Pulmonary artery endothelial cell (primary cell): ENCODE results near the gene CDH23. TPM values are rescaled to one million over a fixed set of nuclear protein-coding genes. Genes with fewer than 3 reads are reported as not detected.

ENCODE experiments used
- DNase-seq: peaks from one replicate; pipeline ENCODE4 v3.0.0-alpha.2; 2011; ENCODE audit warnings: low read depth, low spot score
- total RNA-seq: library from RNA; depleted of rRNA; stranded (reverse); fragments of >200 nt; gene quantifications from 2 replicates; pipeline ENCODE4 v1.2.3, GENCODE V29; 2014

Gene CDH23
- total RNA-seq, 1 donor from 2014 or later, result 0.07 TPM

DNA sequence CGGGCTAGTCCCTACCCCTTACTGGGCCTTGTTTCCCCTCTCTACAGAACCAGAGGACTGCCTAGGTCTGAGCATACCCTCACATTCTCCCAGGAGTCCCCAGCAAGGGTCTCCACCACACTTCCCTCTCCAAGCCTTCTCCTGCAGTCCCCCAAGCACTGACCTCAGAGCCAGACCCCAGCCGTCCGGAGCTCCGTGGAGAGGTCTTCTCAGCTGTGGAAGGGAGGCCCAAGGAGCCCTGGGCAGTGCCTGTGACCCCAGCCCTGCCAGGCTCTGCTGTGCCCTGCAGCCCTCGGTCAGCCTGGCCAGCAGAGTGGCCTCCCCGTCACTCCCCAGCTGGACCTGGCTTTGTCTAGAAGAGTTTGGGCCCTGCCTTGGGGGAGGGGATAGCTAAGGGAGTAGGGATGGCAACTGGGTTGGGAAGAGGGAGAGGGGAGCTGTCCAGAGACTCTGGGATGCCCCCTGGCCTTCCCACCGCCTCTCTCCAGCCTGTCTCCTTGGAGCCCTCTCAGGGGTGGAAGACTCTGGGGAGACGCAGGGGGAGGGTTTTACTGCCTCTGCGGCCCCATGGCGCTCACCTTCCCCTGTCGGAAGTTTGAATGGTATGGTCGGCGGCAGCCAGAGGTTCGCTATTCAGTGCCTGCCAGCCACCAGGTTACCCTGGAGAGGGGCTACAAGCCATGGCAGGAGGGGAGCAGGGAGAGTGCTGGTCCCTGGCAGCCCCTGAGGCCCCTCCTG lies 322.9 kb downstream of the CDH23 start, which contains the start of gene C10orf105:
Gene C10orf105 (minus strand): TSS at position 315 of the 738 bp plus-strand sequence. CDS start 3,441 bp downstream, outside the sequence.
- DNase-seq, result no peak

DNA sequence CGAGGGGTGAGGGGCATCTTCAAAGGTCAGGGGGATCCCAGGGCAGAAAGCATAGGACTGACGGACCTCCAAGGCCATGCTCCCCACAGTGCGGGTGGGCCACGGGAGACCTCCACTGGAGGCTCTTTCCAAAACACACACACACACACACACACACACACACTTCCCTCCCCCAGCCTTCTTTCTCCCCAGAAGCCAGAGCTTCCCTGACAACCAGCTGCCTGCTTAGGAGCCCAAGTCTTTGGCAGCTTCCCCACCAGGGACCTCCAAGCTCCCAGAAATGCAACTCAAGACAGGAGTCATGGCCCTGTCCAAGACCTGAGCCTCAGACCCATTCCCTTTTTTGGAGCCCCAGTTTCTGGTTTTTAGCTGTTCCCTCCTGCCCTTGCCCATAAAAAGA lies 323.6 kb downstream of the CDH23 start:
- DNase-seq, result no peak

DNA sequence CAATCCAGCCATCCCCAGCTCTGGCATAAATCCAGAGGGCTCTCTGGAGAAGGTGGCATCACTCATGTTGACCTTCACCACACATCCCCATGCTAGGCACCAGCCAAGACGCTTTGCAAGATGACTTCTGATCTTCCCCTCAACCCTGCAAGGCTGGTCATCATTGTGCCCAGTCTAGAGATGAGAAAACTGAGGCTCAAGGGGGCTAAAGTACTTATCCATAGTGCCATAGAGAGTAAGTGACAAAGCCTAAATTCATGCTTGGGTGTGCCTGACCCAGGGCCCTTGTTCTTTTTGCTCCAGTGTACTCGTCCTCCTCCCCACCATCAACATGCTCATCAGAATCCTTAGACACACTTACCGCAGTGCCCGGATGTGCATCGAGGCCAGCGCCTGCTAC lies 324.6 kb downstream of the CDH23 start:
- DNase-seq, result no peak

DNA sequence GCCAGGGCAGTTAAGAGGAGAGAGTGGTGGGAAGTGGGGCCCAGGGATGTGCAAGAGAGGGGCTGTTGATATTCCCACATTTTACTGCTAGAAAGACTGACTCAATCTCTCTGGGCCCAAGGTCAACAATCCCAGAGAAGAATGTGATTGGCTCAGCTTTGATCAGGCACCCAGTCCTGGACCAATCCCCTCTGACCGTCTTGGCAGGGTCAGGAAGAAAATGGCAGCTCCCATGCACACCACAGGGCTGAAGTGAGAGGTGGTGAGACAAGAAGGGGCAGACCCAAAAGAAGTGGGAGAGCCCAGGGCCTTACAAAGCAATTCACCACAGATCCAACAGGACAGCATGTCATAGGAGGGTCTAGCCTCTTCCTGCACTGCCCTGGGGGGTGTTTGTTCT lies 326.1 kb downstream of the CDH23 start:
- DNase-seq, result no peak

DNA sequence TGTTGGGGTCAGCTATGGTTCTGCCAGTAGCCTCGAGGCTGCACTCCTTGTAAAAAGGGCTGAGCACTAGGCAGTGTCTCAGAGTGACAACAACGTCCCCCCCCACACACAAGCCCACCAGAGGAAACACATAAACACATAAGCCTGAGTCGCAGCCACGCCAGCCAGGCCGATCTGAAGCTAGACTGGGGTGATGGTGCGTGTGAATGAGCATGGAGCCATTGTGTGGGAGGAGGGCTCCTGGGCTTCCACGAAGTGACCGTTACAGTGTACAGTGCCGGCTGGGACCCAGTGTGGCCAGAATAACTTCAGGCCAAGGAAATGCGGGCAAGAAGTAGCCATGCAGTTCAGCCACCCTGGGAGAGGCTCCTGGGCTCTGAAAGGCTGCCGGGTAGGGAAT lies 326.6 kb downstream of the CDH23 start:
- DNase-seq, result no peak

DNA sequence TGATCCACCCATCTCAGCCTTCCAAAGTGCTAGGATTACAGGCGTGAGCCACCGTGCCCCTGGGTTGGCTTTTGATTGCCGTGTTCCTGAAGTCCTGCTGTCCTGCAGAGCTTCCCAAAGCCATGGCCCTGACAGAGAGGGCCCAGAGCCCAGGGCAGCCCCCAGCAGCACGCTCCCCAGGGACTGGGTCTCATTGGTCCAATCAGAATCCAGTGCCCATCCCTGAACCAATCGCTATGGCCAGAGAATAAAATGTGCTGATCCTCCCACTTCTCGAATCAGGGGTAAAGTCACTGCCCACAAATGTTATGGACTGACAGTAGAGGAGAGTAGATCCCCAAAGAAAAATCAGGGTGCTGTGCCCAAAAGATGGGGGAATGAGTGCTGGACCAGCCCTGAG lies 327.8 kb downstream of the CDH23 start:
- no peak for DNase-seq

DNA sequence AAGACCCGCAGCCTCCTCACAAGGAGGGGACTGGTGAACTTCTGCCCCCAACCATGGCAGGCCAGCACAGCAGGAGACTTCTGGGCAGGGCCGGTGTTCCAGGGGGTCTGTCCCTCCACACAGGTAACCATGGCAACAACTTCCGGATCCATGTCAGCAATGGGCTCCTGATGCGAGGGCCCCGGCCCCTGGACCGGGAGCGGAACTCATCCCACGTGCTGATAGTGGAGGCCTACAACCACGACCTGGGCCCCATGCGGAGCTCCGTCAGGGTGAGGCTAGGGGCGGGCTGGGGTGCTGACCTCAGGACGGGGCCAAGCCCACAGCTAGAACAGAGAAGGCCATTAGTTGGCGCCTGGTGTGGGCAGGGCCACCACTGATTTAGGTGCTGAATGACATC lies 328.5 kb downstream of the CDH23 start:
- DNase-seq, result no peak

DNA sequence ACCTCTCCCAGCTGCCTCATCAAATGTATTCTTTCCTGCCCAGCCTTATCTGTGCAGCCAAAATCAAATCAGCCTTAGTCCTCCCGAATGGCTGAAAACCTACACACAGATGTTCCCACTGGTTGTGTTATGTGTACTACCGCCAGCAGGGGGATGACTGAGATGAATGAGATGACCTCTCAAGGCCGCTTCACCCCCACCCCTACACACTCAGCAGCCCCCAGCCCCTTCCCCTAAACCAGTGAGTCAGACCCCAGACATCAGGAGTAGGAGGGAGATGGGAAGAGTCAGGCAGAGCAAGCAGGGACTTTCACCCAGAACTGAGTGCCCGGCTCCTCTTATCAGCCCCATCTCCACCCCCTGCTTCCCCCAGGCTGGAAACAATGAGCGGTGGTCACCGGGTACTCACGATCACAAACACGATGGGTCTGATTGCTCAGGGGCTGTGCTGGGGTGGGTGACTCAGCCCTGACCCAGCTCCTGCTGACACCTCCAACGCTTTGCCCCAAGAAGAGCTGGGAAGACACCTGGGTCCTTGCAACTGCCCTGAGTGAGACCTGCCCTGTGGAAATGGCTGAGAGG lies 329.4 kb downstream of the CDH23 start:
- DNase-seq, result no peak

DNA sequence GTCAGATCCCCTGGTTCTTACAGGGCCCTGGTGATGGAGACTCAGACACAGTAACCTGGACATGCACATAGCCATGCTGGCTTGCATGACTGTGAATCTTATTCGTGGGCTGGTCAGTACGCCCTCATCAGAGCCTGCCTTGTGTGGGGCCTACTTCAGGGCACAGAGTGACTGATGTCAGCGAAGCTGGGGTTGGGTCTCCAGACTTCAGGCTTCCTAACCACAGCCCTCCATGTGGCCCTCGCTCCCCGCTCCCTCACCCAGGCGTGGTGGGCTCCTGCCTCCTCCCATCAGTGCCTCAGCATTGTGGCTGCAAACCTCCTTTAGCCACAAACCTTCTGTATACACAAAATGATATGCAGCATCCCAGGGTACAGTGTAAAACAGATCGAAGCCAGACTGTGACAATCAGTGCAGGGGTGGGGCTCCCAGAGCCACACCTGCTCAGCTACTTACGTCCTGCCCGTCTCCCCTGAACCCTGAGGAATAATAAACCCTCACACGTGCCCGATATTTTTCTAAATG lies 329.9 kb downstream of the CDH23 start:
- DNase-seq, result no peak

DNA sequence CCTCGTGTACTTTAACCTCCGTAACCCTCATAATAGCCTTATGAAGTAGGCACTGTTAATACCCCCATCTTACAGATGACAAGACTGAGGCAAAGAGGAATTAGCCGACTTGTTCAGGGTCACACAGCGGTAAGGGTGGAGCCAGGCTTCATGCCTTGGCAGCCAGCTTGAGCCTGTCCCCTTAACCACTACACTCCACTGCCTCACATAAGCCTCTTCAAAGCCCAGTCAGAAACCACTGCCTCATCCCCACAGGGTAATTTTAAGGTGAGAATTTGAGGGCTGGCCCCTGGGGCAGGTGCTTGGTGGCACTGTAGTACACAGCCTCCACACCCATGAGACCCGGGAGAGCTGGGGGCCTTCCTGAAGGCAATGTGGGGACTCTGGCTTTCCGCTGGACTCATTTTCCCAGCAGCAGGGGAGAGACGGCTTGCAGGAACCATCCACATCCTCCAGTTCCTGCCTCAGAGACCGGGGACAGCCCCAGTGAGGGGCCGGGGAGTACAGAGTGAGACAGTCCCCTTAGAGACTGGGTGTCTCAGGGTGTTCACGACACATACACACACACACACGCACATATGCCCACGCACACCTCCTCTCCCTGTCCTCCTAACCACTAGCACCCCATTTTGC lies 330.5 kb downstream of the CDH23 start:
- no peak for DNase-seq

DNA sequence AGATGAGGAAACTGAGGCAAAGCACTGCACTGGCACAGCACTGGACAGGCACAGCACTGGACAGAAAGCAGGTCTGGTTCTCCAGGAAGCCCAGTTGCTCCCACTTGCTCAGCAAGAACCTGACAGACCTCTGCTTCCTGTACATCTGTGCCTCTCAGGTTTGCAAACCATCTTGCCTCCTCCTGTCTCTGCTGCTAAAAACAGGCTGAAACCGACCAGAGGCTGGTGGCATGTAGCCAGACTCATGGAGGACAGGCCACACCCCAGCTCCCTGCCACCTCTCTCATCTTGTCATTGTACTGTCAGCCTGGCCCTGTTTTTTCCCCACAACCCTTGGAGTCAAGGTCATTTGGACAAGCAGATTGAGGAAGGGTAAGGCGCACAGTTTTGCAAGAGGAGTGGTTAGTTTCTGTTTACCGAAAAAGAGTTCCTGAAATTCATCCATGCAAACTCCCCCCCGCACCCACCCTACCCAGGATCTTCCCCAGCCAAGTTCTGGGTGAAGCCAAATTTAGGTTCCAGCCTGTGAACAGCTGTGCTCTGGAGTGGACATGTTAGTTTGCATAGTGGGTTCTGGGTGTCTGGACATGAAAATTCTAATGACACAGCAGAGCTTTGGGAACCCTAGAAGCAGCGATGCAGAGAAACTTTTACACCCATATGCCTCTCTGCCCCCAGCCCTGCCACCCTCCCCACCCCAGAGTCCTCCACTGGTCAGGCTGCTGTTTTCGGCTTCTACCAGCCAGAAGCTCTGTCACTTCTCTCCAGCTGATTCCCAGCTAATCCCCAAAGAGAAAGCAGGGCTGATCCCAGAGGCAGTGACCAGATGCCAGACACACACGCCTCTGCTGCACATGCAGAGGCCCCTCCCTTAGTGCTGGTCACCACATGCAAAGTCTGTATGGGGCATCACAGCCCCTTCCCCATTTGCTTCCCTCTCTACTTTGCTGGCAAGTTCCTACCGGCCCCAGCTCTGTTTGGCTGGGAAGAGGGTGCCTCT lies 331.3 kb downstream of the CDH23 start:
- no peak for DNase-seq

DNA sequence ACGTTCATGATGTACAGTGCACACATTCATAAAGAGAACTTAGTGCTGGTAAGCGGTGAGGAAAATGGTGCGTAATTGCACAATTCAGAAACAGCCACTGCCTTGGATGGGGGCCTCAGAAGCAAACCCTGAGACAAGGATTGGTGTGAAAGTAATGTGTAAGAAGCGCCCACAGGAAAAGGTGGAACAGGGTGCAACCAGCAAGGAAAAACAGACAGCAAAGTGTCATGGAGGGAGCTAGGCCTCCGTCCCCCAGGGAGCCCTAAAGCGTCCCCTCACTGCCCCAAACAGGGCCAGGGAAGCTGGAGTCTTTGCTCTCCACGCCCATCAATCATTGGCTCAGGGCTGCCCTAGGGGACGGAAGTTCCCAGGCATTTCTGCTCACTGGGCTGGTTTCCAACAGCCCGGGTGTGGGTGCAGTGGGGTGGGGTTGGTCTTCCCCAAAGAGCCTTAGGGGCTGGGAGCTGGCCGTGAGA lies 332.5 kb downstream of the CDH23 start:
- no peak for DNase-seq

DNA sequence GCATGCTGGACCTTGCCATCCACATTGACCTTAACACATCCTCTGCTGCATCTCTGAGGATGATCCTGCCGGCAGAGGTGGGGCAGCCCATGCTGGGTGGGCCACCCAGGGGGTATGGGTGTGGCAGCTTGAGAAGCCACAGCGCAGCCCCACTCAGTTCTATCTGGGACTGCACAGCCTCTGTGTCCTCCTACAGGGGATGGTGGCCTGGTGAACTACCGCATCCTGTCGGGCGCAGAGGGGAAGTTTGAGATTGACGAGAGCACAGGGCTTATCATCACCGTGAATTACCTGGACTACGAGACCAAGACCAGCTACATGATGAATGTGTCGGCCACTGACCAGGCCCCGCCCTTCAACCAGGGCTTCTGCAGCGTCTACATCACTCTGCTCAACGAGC lies 335.1 kb downstream of the CDH23 start:
- DNase-seq, result no peak

DNA sequence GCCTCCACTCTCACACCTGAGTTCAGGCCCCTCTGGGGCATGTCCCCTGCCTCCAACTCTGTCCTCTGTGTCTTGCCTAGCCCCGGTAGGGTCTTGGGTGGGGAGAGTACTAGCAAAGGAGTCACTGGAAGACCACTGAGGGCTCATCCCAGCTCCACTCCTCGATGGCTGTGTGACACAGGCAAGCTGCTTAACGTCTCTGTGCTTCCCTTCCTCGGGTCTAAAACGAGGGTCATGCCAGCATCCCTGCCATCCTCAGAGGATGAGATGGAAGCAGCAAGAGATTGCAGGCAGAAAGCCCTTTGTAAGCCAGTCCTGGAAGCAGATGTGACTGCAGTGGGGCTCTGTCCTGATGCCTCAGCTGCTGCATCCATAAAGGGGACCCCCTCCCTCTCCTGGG lies 338.1 kb downstream of the CDH23 start:
- DNase-seq, result no peak

DNA sequence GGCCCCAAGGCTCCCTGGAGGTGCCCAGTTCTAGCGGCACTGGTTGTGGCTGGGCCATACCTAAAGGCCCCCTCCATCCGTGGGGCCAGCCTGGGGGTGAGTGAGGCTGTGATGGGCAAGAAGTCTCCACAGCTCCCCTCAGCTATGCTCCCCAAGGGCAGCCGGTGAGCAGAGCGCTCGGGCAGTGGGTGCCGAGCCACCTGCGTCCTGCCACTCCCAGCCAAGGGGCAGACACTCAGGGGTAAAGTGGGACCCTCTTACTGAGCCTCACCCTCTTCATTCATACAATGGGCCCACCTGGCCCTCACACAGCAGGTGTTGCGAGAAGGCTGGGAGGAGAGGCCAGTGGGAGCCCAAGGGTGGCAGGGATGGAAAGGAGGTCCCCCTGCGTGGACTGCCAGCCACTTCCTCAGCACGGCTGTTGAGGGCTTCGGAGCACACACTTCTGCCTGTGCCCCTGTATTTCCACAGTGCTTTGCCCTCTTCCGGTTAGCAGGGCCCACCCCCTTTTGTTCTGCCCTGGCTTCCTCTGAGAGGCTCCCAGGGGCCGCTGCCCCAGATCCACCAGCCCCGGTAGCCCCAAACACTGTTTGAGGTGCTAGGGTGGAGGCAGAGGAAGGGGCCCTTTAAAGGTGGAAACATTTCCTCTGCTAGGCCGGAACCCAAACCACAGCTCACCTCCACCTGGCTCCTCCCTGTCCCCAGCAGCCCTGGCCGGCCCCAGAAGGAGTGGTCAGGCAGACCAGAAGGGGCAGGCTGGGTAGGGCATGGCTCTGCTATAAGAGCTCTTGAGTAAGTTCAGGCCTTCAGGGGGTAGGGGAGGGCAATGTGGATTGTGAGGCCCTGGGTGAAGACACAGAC lies 339.2 kb downstream of the CDH23 start:
- no peak for DNase-seq

DNA sequence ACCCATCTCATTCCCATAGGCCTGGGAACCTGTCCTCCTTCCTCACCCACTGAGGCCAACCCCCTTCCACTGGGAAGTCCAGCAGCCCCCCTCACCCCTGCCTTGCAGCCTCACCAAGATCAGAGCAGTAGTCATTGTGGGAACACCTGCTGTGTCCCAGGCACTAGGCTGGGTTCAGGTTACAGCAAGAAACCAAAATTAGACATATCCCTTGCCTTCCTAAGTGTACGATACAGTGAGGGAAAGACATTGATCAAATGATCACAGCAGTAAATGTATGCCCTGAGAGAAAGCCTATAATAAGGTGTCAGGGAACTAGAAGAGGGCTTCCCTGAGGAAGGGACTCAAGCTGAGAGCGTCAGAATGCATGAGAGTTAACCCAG lies 339.8 kb downstream of the CDH23 start:
- no peak for DNase-seq

DNA sequence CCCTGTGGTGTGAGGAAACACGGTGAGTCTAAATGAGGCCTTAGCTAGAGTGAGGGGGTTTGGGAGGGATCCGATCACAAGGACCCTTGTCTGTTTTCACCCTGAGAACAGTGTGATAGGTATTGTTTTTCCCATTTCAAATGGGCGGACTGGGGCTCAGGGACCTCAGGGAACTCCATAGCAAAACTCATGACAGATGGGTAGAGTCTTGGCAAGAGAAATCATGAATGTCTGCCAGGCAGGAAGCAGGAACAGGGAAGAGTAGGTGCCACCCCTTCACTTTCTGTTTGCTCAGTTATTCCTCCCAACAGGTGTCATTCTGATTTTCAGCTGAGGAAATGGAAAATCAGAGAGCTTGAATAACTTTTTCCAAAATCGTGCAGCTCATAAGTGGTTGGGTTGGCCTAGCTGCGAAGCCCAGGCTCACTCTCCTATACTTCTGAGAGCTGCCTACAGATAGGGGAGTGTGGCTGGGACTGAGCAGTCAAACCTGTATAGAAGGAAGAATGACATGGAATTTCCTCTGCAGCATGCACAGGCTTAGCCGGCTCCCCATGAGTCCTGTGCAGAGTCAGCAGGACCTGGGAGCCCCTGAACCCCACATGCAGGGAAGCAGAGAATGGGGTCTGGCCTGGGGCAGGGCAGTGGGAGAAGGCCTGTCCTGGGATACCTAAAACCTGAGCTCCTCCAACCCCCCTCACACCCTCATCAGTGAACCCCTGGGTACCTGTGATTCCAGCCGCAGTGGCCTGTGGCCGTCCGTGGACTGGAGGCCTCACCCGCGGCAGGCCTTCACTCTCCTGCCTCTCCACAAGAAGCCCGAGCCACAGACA lies 340.5 kb downstream of the CDH23 start:
- no peak for DNase-seq

DNA sequence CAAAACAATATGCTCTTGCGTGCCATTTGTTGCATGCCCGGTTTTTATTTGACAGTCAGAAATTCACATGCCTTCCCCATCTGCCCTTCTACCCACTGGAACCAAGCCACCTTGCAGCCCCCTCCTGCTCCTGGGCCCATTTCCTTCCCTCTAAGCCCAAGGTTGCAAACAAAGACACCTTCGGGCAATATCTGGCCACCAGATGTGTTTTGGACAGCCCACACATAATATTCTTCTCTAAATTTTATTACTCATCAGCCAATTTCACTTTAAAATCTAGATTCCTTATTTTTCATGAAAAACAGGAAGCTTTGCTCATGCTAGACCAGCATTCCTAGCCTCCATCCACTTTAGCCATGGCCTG lies 341.1 kb downstream of the CDH23 start:
- DNase-seq, result no peak

DNA sequence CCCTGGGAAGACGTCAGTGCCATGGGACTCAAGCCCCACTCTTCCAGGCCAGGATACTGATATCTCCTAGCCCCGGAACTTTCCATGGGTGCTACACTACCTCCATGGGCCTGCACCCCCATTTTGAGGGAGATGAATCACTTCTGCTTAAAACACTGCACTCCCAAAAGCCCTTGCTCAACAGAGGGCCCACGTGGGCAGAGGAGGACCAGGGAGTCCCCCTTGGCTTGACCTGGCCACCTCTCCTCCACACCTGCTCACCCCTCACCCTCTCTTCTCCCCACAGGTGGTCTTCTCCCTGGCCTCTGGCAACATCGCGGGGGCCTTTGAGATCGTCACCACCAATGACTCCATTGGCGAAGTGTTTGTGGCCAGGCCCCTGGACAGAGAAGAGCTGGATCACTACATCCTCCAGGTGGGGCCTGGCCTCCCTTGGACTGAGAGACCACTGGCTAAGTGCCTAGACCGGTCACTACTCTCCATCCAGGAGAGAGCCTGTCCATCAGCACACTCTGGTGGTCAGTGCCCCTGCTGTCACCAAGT lies 342.7 kb downstream of the CDH23 start:
- DNase-seq, result no peak
